HT1080 (cell line): ENCODE data around the gene RTCA. TPM values are rescaled to one million over a fixed set of nuclear protein-coding genes. Genes with fewer than 3 reads are reported as not detected.

Experiments used
- small RNA-seq: library from RNA; depleted of rRNA; stranded (forward); fragments of <200 nt; gene quantifications from one replicate; pipeline ENCODE3, GENCODE V24; 2014
- total RNA-seq: library from RNA; depleted of rRNA; stranded (reverse); fragments of >200 nt; shearing (Covaris generic); gene quantifications from 2 replicates; pipeline ENCODE4 v1.2.3, GENCODE V29; 2014; rRNA removed

The RTCA gene
- total RNA-seq, 1 experiment from 2014 or later, result 37.9 TPM

Small RNA genes within 50 kb of the gene (small RNA-seq; reads per million reads assigned to genes)
- gene AL445928.1 (not detected), gene MIR553 (not detected)

Other genes with a start within 250 kb of the RTCA start
- 11.1 and 12.1 TPM in 2 replicates for gene SASS6, start 133.3 kb upstream of the RTCA start, total RNA-seq
- gene TRMT13, start 133.1 kb upstream of the RTCA start, total RNA-seq, result 13.2 and 23.2 TPM in 2 replicates
- not detected in 2 replicates for gene LRRC39, start 88.0 kb upstream of the RTCA start, total RNA-seq
- 1.8 and 2.8 TPM in 2 replicates for gene DBT, start 16.4 kb upstream of the RTCA start, total RNA-seq
- gene CDC14A, start 86.3 kb downstream of the RTCA start, total RNA-seq, result 1.8 and 2.4 TPM in 2 replicates